ENCODE results near the gene ARHGAP28.
"Not testable (repeated sequence)": the region's sequence is repeated elsewhere in the genome, so short reads cannot be mapped to it uniquely, and the experiment has no call there.

Gene ARHGAP28

GRCh38 chr18:6798896-6799295 lies 69.4 kb downstream of the ARHGAP28 start:
- DNase-seq = no peak
- TF ChIP-seq CTCF (IDR thresholded peaks at IDR 0.05; ENCODE audit: low read depth, low read length) = no peak
- H3K27ac ChIP-seq = no peak overlapping the region
- no peaks in the 10 kb centered on the region for H3K36me3 ChIP-seq
- no peak overlapping the region for H3K4me3 ChIP-seq (ENCODE audit: low read depth, low read length)
- H3K27me3 ChIP-seq (ENCODE audit: insufficient read depth, low read depth, severe bottlenecking) = no peaks in the 10 kb centered on the region
- peaks cover 4% of the 10 kb centered on the region for H3K9me3 ChIP-seq (ENCODE audit: severe bottlenecking)

- not testable (repeated sequence) for H3K27me3 ChIP-seq (ENCODE audit: insufficient read depth, low read depth, severe bottlenecking); H3K9me3 ChIP-seq (ENCODE audit: severe bottlenecking); H3K36me3 ChIP-seq; H3K27ac ChIP-seq; DNase-seq; H3K4me3 ChIP-seq (ENCODE audit: low read depth, low read length)
Measured at GRCh38 chr18:6800309-6800708, 70.8 kb downstream of the ARHGAP28 start.

- Histone ChIP-seq H3K9me3 (ENCODE audit: severe bottlenecking) (no peaks in the 10 kb centered on the region), H3K4me3 (ENCODE audit: low read depth, low read length) (no peak overlapping the region), H3K27ac (no peak overlapping the region), H3K36me3 (no peaks in the 10 kb centered on the region), H3K27me3 (ENCODE audit: insufficient read depth, low read depth, severe bottlenecking) (no peaks in the 10 kb centered on the region)
- no peak for TF ChIP-seq CTCF (IDR thresholded peaks at IDR 0.05; ENCODE audit: low read depth, low read length)
- no peak for DNase-seq
Measured at GRCh38 chr18:6807515-6808257, 78.2 kb downstream of the ARHGAP28 start.

- TF ChIP-seq CTCF (IDR thresholded peaks at IDR 0.05; ENCODE audit: low read depth, low read length) = no peak
- no peaks in the 10 kb centered on the region for H3K36me3 ChIP-seq
- H3K27me3 ChIP-seq (ENCODE audit: insufficient read depth, low read depth, severe bottlenecking) = no peaks in the 10 kb centered on the region
- DNase-seq = no peak
- H3K27ac ChIP-seq = no peak overlapping the region
- H3K4me3 ChIP-seq (ENCODE audit: low read depth, low read length) = no peak overlapping the region
- no peaks in the 10 kb centered on the region for H3K9me3 ChIP-seq (ENCODE audit: severe bottlenecking)
Measured at GRCh38 chr18:6810191-6810590, 80.7 kb downstream of the ARHGAP28 start.

- no peak overlapping the region for H3K27ac ChIP-seq
- no peak for DNase-seq
- no peaks in the 10 kb centered on the region for H3K36me3 ChIP-seq
- H3K9me3 ChIP-seq (ENCODE audit: severe bottlenecking) = no peaks in the 10 kb centered on the region
- no peak for TF ChIP-seq CTCF (IDR thresholded peaks at IDR 0.05; ENCODE audit: low read depth, low read length)
- no peak overlapping the region for H3K4me3 ChIP-seq (ENCODE audit: low read depth, low read length)
- no peaks in the 10 kb centered on the region for H3K27me3 ChIP-seq (ENCODE audit: insufficient read depth, low read depth, severe bottlenecking)
Measured at GRCh38 chr18:6811816-6812215, 82.3 kb downstream of the ARHGAP28 start.

GRCh38 chr18:6814882-6815425 lies 85.4 kb downstream of the ARHGAP28 start:
- Histone ChIP-seq H3K27me3 (ENCODE audit: insufficient read depth, low read depth, severe bottlenecking) (no peaks in the 10 kb centered on the region), H3K9me3 (ENCODE audit: severe bottlenecking) (no peaks in the 10 kb centered on the region), H3K4me3 (ENCODE audit: low read depth, low read length) (no peak overlapping the region), H3K27ac (no peak overlapping the region), H3K36me3 (no peaks in the 10 kb centered on the region)
- no peak for TF ChIP-seq CTCF (IDR thresholded peaks at IDR 0.05; ENCODE audit: low read depth, low read length)
- DNase-seq = no peak

Measured in WERI-Rb-1 (cell line).